ENCODE measurements around the gene MAPRE3.

GRCh38 chr2:27007416-27008374, 37.3 kb downstream of the MAPRE3 start:
- TF ChIP-seq POLR2A (IDR thresholded peaks at IDR 0.05; ENCODE audit: low read depth, low read length) (no peak), CTCF (IDR thresholded peaks at IDR 0.05; ENCODE audit: extremely low read depth in 1 of 2, insufficient read depth in 1 of 2, low read depth in 1 of 2, low read length in 2 of 2) (no peak), MAX (IDR thresholded peaks at IDR 0.05; ENCODE audit: insufficient read depth, insufficient read length) (no peak), MYC (IDR thresholded peaks at IDR 0.05; ENCODE audit: low read depth, low read length) (no peak)

All from endothelial cell of umbilical vein (primary cell).